ENCODE measurements around the gene TMSB15A.
A peak's percentile ranks its signal among the peaks of the same experiment; 100 is the strongest.
"Not testable (repeated sequence)": the region's sequence is repeated elsewhere in the genome, so short reads cannot be mapped to it uniquely, and the experiment has no call there.

The TMSB15A gene

GRCh38 chrX:102515975-102516941, at the start of gene TMSB15A:
TMSB15A (minus strand) TSS chrX:102516739.
- POLR2A ChIA-PET, result no interaction called here
- CTCF ChIA-PET, result interaction anchor here (1.5 kb wide), 1 partner anchor 347 kb away, joined by 5 read pairs; no protein-coding TSS in a partner anchor
- no peak for DNase-seq (ENCODE audit: low read depth, low spot score)
- no peak for TF ChIP-seq CTCF (IDR thresholded peaks at IDR 0.05; ENCODE audit: insufficient read depth, low read length, missing control alignments)
- H3K4me3 ChIP-seq (ENCODE audit: low read depth, low read length), result peak within 1 kb of the TSS; percentile 63

- CTCF ChIA-PET, result no interaction called here
- H3K4me3 ChIP-seq (ENCODE audit: low read depth, low read length), result no peak overlapping the region
- TF ChIP-seq CTCF (IDR thresholded peaks at IDR 0.05; ENCODE audit: insufficient read depth, low read length, missing control alignments), result no peak
- DNase-seq (ENCODE audit: low read depth, low spot score), result no peak
- POLR2A ChIA-PET, result no interaction called here
These were observed 44.0 kb upstream of the TMSB15A start for GRCh38 chrX:102560423-102561068.

- CTCF ChIA-PET, result no interaction called here
- H3K4me3 ChIP-seq (ENCODE audit: low read depth, low read length), result no peak overlapping the region
- TF ChIP-seq CTCF (IDR thresholded peaks at IDR 0.05; ENCODE audit: insufficient read depth, low read length, missing control alignments), result no peak
- POLR2A ChIA-PET, result no interaction called here
- no peak for DNase-seq (ENCODE audit: low read depth, low spot score)
These were observed 42.1 kb upstream of the TMSB15A start for GRCh38 chrX:102558607-102559006.

- no peak for DNase-seq (ENCODE audit: low read depth, low spot score)
- no peak overlapping the region for H3K4me3 ChIP-seq (ENCODE audit: low read depth, low read length)
- POLR2A ChIA-PET, result no interaction called here
- TF ChIP-seq CTCF (IDR thresholded peaks at IDR 0.05; ENCODE audit: insufficient read depth, low read length, missing control alignments), result no peak
- CTCF ChIA-PET, result no interaction called here
These were observed 31.7 kb upstream of the TMSB15A start for GRCh38 chrX:102548231-102548630.

GRCh38 chrX:102546828-102547493, 30.4 kb upstream of the TMSB15A start:
- CTCF ChIA-PET, result no interaction called here
- no peak for DNase-seq (ENCODE audit: low read depth, low spot score)
- peak overlapping the region; percentile 52 for H3K4me3 ChIP-seq (ENCODE audit: low read depth, low read length)

GRCh38 chrX:102546175-102546574, 29.6 kb upstream of the TMSB15A start:
- POLR2A ChIA-PET, result not testable (repeated sequence)

More at GRCh38 chrX:102546828-102547493, 30.4 kb upstream of the TMSB15A start:
- POLR2A ChIA-PET, result no interaction called here
- no peak for TF ChIP-seq CTCF (IDR thresholded peaks at IDR 0.05; ENCODE audit: insufficient read depth, low read length, missing control alignments)

More at GRCh38 chrX:102546175-102546574, 29.6 kb upstream of the TMSB15A start:
- H3K4me3 ChIP-seq (ENCODE audit: low read depth, low read length); CTCF ChIA-PET; DNase-seq (ENCODE audit: low read depth, low spot score): not testable (repeated sequence)

Data from AG04449 (cell line).